GM13977 (cell line): ENCODE data around the gene POLG.
"Not testable (repeated sequence)": the region's sequence is repeated elsewhere in the genome, so short reads cannot be mapped to it uniquely, and the experiment has no call there.

ENCODE experiments used
- DNase-seq: peaks from one replicate; pipeline ENCODE4 v3.0.0; 2012; ENCODE audit warnings: low spot score
- in situ Hi-C: fragments of 300-500 bp; cut with MboI; formaldehyde crosslinking; loops from one replicate; pipeline ENCODE4 v1.12.0; 2022; ENCODE audit warnings: low sequenced_read_pairs, low pct_unique_long_range_greater_than_20kb, mixed read lengths, inconsistent platforms; ENCODE audit not compliant: unreplicated experiment
- TF ChIP-seq, protein P1 (sequence below): IDR thresholded peaks from 2 replicates; pipeline ENCODE4 v1.5.1; 2012; ENCODE audit warnings: mild to moderate bottlenecking, control low read depth; ENCODE audit not compliant: insufficient read depth; ENCODE audit errors: extremely low read depth, missing control alignments

The POLG gene

DNA sequence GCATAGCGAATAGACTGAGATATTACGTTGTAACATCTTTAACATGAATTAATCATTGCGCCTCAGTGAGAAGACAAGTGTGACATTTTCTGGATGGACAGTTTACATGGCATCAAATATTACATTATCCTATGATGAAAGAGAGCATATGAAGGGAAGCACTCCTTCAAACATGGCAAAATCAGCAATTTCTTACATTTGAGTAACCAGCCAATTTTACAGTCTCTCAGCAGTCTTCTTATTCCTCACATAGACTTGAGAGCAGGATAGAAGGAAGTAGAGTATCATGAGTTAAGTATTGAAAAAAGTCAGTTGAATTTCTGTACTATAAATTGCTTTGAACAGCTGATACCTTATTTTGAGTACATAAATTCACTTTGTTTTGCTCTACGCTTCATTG, 52.0 kb downstream of the POLG start:
- in situ Hi-C loops = no loop called here
- no peak for DNase-seq
- TF ChIP-seq, protein P1, sequence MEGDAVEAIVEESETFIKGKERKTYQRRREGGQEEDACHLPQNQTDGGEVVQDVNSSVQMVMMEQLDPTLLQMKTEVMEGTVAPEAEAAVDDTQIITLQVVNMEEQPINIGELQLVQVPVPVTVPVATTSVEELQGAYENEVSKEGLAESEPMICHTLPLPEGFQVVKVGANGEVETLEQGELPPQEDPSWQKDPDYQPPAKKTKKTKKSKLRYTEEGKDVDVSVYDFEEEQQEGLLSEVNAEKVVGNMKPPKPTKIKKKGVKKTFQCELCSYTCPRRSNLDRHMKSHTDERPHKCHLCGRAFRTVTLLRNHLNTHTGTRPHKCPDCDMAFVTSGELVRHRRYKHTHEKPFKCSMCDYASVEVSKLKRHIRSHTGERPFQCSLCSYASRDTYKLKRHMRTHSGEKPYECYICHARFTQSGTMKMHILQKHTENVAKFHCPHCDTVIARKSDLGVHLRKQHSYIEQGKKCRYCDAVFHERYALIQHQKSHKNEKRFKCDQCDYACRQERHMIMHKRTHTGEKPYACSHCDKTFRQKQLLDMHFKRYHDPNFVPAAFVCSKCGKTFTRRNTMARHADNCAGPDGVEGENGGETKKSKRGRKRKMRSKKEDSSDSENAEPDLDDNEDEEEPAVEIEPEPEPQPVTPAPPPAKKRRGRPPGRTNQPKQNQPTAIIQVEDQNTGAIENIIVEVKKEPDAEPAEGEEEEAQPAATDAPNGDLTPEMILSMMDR = no peak

DNA sequence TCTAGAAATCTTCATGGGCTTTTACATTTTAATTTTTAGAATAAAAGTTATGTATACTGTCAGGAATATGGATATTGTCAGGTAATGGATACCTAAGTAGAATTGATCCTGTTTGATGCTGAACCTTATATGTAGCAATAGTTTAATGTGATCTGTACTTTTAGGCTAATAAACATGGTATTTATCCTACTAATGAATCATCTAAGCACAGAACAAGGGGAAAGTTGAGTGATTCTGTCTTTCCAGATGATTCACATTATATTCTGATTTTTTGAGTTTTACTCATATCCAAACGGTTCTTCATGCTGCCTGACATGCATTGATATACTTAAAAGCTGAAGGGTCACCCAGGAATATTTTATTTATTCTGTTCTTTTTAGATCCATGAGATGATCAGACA, 56.3 kb downstream of the POLG start:
- in situ Hi-C loops = no loop called here
- TF ChIP-seq, protein P1 = no peak
- DNase-seq = no peak

DNA sequence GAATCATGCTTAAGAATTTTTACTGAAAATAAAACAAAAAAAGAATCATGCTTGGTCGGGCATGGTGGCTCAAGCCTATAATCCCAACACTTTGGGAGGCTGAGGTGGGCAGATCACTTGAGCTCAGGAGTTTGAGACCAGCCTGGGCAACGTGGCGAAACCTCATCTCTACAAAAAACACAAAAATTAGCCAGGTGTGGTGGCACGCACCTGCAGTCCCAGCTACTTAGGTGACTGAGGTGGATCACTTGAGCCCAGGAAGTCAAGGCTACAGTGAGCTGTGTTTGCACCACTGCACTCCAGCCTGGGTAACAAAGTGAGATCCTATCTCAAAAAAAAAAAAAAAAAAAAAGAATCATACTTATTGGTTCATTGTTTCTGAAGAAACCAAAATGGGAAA, 57.3 kb downstream of the POLG start:
- DNase-seq, in situ Hi-C loops: not testable (repeated sequence)
